ENCODE results near the gene AUTS2.
"Not testable (repeated sequence)": the region's sequence is repeated elsewhere in the genome, so short reads cannot be mapped to it uniquely, and the experiment has no call there.

The AUTS2 gene

GRCh38 chr7:70349819-70350218 lies 751.5 kb downstream of the AUTS2 start:
- DNase-seq (ENCODE audit: low read depth): no peak

- no peak for DNase-seq (ENCODE audit: low read depth)
Measured at GRCh38 chr7:70352088-70352487, 753.8 kb downstream of the AUTS2 start.

- DNase-seq (ENCODE audit: low read depth): no peak
Measured at GRCh38 chr7:70352906-70353305, 754.6 kb downstream of the AUTS2 start.

GRCh38 chr7:70353330-70353945 lies 755.2 kb downstream of the AUTS2 start:
- no peak for DNase-seq (ENCODE audit: low read depth)

GRCh38 chr7:70353946-70354335 lies 755.7 kb downstream of the AUTS2 start:
- DNase-seq (ENCODE audit: low read depth): no peak

- DNase-seq (ENCODE audit: low read depth): no peak
Measured at GRCh38 chr7:70354409-70355169, 756.3 kb downstream of the AUTS2 start.

- no peak for DNase-seq (ENCODE audit: low read depth)
Measured at GRCh38 chr7:70355198-70356020, 757.1 kb downstream of the AUTS2 start.

GRCh38 chr7:70356085-70356786 lies 758.0 kb downstream of the AUTS2 start:
- no peak for DNase-seq (ENCODE audit: low read depth)

GRCh38 chr7:70356787-70357328 lies 758.6 kb downstream of the AUTS2 start:
- DNase-seq (ENCODE audit: low read depth): no peak

GRCh38 chr7:70360557-70360956 lies 762.3 kb downstream of the AUTS2 start:
- no peak for DNase-seq (ENCODE audit: low read depth)

GRCh38 chr7:70361821-70362220 lies 763.5 kb downstream of the AUTS2 start:
- DNase-seq (ENCODE audit: low read depth): no peak

- not testable (repeated sequence) for DNase-seq (ENCODE audit: low read depth)
Measured at GRCh38 chr7:70364393-70364792, 766.1 kb downstream of the AUTS2 start.

GRCh38 chr7:70371652-70372051 lies 773.4 kb downstream of the AUTS2 start:
- no peak for DNase-seq (ENCODE audit: low read depth)

GRCh38 chr7:70372768-70373515 lies 774.7 kb downstream of the AUTS2 start:
- no peak for DNase-seq (ENCODE audit: low read depth)

- no peak for DNase-seq (ENCODE audit: low read depth)
Measured at GRCh38 chr7:70374772-70375533, 776.7 kb downstream of the AUTS2 start.

GRCh38 chr7:70376561-70377031 lies 778.3 kb downstream of the AUTS2 start:
- no peak for DNase-seq (ENCODE audit: low read depth)

GRCh38 chr7:70377957-70378356 lies 779.7 kb downstream of the AUTS2 start:
- DNase-seq (ENCODE audit: low read depth): no peak

GRCh38 chr7:70379210-70379609 lies 780.9 kb downstream of the AUTS2 start:
- DNase-seq (ENCODE audit: low read depth): no peak

GRCh38 chr7:70380421-70381015 lies 782.2 kb downstream of the AUTS2 start:
- DNase-seq (ENCODE audit: low read depth): no peak

All from amniotic epithelial cell (primary cell).